KBM-7 (cell line): ENCODE data around the gene XYLT2.

Experiments
- DNase-seq: peaks from one replicate; pipeline ENCODE4 v3.0.0-alpha.2; 2015
- in situ Hi-C: fragments of 300-500 bp; cut with MboI; formaldehyde crosslinking; loops from 2 replicates; pipeline ENCODE4 v1.14.3; 2020; ENCODE audit warnings: low sequenced_read_pairs, low pct_unique_long_range_greater_than_20kb, mixed read lengths

The XYLT2 gene

DNA sequence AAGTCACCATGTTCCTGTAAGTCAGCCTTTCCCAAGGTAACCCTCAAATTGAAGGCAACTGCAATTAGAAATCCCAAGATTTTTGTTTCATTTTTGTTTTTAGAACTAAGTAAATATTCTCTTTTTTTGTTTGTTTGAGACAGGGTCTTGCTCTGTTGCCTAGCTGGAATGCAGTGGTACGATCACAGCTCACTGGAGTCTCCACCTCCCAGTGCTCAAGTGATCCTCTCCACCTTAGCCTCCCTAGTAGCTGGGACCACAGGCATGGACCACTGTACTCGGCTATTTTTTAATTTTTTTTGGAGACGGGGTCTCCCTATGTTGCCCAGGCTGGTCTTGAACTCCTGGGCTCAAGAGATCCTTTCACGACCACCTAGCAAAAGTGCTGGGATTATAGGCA, 62.0 kb downstream of the XYLT2 start:
- DNase-seq: no peak
- in situ Hi-C loops: no loop called here
